Spleen (tissue), 11 donors: ENCODE results near the gene TP63. TPM values are rescaled to one million over a fixed set of nuclear protein-coding genes. Genes with fewer than 3 reads are reported as not detected.

Source experiments
- DNase-seq: peaks from one replicate; pipeline ENCODE4 v3.0.0-alpha.2; 2020
- H3K27ac ChIP-seq, 8 donors: fragments of 200-600 bp; sonication (generic) in 7 of 8; 1 replicate in 4 of 8; 2 replicates in 4 of 8; pipeline versions ENCODE4 v1.5.0 to v1.8.0; 2016 to 2021; ENCODE audit warnings: inconsistent platforms in 4 of 8, mild to moderate bottlenecking in 4 of 8, moderate library complexity in 1 of 8
- H3K27me3 ChIP-seq, 7 donors: fragments of 200-600 bp; sonication (generic) in 6 of 7; replicated peaks in 1 of 7; 1 replicate in 4 of 7; 2 replicates in 3 of 7; pipeline versions ENCODE4 v1.5.0 to v1.8.0; 2016 to 2021; ENCODE audit warnings: inconsistent platforms in 3 of 7, mild to moderate bottlenecking in 1 of 7
- H3K36me3 ChIP-seq, 6 donors: fragments of 200-600 bp; sonication (generic) in 5 of 6; 1 replicate in 4 of 6; 2 replicates in 2 of 6; pipeline versions ENCODE4 v1.5.0 to v1.8.0; 2016 to 2021; ENCODE audit warnings: inconsistent platforms in 2 of 6
- H3K4me1 ChIP-seq, 6 donors: fragments of 200-600 bp; sonication (generic) in 5 of 6; 1 replicate in 3 of 6; 2 replicates in 3 of 6; pipeline versions ENCODE4 v1.5.0 to v1.8.0; 2016 to 2021; ENCODE audit warnings: inconsistent platforms in 3 of 6
- H3K4me3 ChIP-seq, 8 donors: fragments of 200-600 bp; sonication (generic) in 7 of 8; 1 replicate in 4 of 8; 2 replicates in 4 of 8; pipeline versions ENCODE4 v1.5.0 to v1.8.0; 2016 to 2021; ENCODE audit warnings: inconsistent platforms in 4 of 8, mild to moderate bottlenecking in 4 of 8, moderate library complexity in 2 of 8
- H3K9me3 ChIP-seq, 8 donors: fragments of 200-600 bp; sonication (generic) in 7 of 8; 1 replicate in 4 of 8; 2 replicates in 4 of 8; pipeline versions ENCODE4 v1.5.0 to v1.8.0; 2016 to 2021; ENCODE audit warnings: inconsistent platforms in 4 of 8
- POLR2A ChIP-seq, 3 donors: fragments of 450-650 bp; IDR thresholded peaks; one replicate each; pipeline ENCODE4 v1.5.1; 2017; ENCODE audit warnings: antibody characterized with exemption in 3 of 3, mild to moderate bottlenecking in 1 of 3
- POLR2AphosphoS5 ChIP-seq, 3 donors: sonication (generic); formaldehyde crosslinking; IDR thresholded peaks; one replicate each; pipeline ENCODE4 v1.5.1; 2017; ENCODE audit warnings: antibody characterized with exemption in 3 of 3
- WGBS, 5 donors: extraction: QIAGEN DNeasy Blood & Tissue Kit in 3 of 5; methylation state at CpG; one replicate each; pipeline versions ENCODE4 v1.1.5 to v1.1.7; 2013 to 2018; 5-methylcytosine and 5-hydroxymethylcytosine counted together
- intact Hi-C: fragments of 100-400 bp; cut with DNase I; formaldehyde crosslinking; loops from one replicate; pipeline ENCODE4 v1.15.0; 2023; ENCODE audit warnings: low total_unique reads
- polyA plus RNA-seq, 3 donors: library from polyadenylated mRNA; stranded (reverse); fragments of 200-250 nt; gene quantifications; one replicate each; pipeline ENCODE4 v1.2.1, GENCODE V29; 2013
- total RNA-seq, 7 donors: library from RNA; depleted of rRNA in 3 of 7; stranded (reverse); fragments of >200 nt in 3 of 7; fragmentation: NEBNext Ultra II Directional in 4 of 7; extraction: Animal tissue kit (Norgen Biotek cat#: 25700) in 4 of 7; gene quantifications; one replicate each; pipeline versions ENCODE4 v1.1.0 to v1.2.1, GENCODE V29; 2016 to 2021
- TF ChIP-seq, protein P1 (sequence below), 11 experiments: fragments of 200-600 bp in 7 of 11; fragments of 450-650 bp in 4 of 11; sonication (generic) in 4 of 11; IDR thresholded peaks in 8 of 11; conservative IDR thresholded peaks in 3 of 11; 1 replicate in 7 of 11; 2 replicates in 4 of 11; pipeline versions ENCODE4 v1.4.0 to v1.8.0; 2016 to 2021; ENCODE audit warnings: antibody characterized with exemption in 11 of 11, inconsistent platforms in 4 of 11, mild to moderate bottlenecking in 1 of 11
- donor health status: healthy with polysubstance abuse.
- donor health status: DM: no; HTN: no; CAD: no; lungs with moderate emphysema.
- donor health status: DM: no; HTN: no; CAD: no.
- donor health status: Bipolar disorder and iron deficiency.
- donor health status: healthy.
- donor health status: DM: no; HTN: no; CAD: no.
- donor health status: DM: yes; HTN: yes; CAD: no.

The TP63 gene
- total and polyA plus RNA-seq, 10 donors: 0.09 to 0.68 (median 0.29) TPM

DNA sequence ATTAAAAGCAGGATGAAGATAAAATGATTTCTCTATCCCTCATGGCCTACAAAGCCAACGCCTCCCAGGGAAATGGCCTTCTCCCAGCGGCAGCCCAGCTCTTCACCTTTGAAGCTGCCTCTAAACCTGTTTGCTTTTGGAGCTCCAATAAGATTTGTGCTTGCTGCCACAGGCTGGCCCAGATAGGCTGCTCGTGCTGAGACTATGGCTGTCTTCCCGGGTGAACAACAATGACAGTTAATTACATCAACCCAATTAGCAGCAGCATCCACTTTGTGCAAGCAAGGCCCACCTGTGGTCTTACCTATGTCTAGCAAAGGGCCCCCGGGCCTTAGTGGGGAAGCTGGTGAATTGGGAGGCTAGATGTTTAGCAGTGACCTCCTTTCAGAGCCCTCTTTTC is 309.9 kb downstream of the TP63 start:
- DNase-seq: no peak
- no peak for TF ChIP-seq POLR2A (IDR thresholded peaks at IDR 0.05)
- no peak for TF ChIP-seq POLR2AphosphoS5 (IDR thresholded peaks at IDR 0.05)
- TF ChIP-seq, protein P1, sequence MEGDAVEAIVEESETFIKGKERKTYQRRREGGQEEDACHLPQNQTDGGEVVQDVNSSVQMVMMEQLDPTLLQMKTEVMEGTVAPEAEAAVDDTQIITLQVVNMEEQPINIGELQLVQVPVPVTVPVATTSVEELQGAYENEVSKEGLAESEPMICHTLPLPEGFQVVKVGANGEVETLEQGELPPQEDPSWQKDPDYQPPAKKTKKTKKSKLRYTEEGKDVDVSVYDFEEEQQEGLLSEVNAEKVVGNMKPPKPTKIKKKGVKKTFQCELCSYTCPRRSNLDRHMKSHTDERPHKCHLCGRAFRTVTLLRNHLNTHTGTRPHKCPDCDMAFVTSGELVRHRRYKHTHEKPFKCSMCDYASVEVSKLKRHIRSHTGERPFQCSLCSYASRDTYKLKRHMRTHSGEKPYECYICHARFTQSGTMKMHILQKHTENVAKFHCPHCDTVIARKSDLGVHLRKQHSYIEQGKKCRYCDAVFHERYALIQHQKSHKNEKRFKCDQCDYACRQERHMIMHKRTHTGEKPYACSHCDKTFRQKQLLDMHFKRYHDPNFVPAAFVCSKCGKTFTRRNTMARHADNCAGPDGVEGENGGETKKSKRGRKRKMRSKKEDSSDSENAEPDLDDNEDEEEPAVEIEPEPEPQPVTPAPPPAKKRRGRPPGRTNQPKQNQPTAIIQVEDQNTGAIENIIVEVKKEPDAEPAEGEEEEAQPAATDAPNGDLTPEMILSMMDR (IDR thresholded peaks at IDR 0.05 in 8 of 11, conservative IDR thresholded peaks at IDR 0.05 in 3 of 11): no peak
- Histone ChIP-seq H3K36me3 (no peaks in the 10 kb centered on the region), H3K4me3 (no peak overlapping the region), H3K27me3 (no peaks in the 10 kb centered on the region), H3K27ac (no peak overlapping the region), H3K4me1 (no peaks in the 10 kb centered on the region), H3K9me3 (no peaks in the 10 kb centered on the region)
- intact Hi-C loops: no loop called here
- 82 to 92% (median 84%) methylated on average over 5 of the region's 5 CpGs for WGBS, 5 donors

DNA sequence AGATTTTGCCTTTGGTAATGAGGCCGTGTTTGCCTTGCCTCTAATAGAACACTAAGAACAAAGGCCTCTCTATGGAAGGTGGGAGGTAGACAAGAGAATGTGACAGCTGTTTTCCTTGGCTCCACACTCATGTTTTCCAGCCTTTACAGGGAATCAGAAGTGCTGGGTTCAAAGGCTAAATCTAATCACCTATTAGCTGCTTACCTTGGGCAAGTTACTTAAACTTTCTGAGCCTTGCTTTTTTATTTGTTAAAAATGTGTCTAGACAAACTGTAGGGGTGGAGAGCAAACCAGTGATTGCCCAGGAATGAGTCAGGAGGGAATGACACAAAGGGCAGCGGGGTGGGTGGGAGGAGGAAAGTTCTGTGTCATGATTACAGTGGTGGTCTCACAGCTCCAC is 310.5 kb downstream of the TP63 start:
- Histone ChIP-seq H3K27ac (no peak overlapping the region), H3K27me3 (peaks cover 0 to 4% (median 0%) of the 10 kb centered on the region in 7 donors), H3K4me3 (no peak overlapping the region), H3K36me3 (no peaks in the 10 kb centered on the region), H3K9me3 (no peaks in the 10 kb centered on the region), H3K4me1 (no peaks in the 10 kb centered on the region)
- 78 to 89% (median 86%) methylated on average over 2 of the region's 2 CpGs for WGBS, 5 donors
- intact Hi-C loops: no loop called here
- TF ChIP-seq POLR2A (IDR thresholded peaks at IDR 0.05): no peak
- TF ChIP-seq, protein P1 (IDR thresholded peaks at IDR 0.05 in 8 of 11, conservative IDR thresholded peaks at IDR 0.05 in 3 of 11): no peak
- TF ChIP-seq POLR2AphosphoS5 (IDR thresholded peaks at IDR 0.05): no peak
- no peak for DNase-seq

GRCh38 chr3:189942948-189943347 is 311.8 kb downstream of the TP63 start:
- no peaks in the 10 kb centered on the region for H3K36me3 ChIP-seq
- intact Hi-C loops: no loop called here
- no peaks in the 10 kb centered on the region for H3K9me3 ChIP-seq
- DNase-seq: no peak
- H3K27me3 ChIP-seq: peaks cover 0 to 9% (median 0%) of the 10 kb centered on the region in 7 donors
- no peak overlapping the region for H3K27ac ChIP-seq
- TF ChIP-seq POLR2AphosphoS5 (IDR thresholded peaks at IDR 0.05): no peak
- TF ChIP-seq POLR2A (IDR thresholded peaks at IDR 0.05): no peak
- TF ChIP-seq, protein P1 (IDR thresholded peaks at IDR 0.05 in 8 of 11, conservative IDR thresholded peaks at IDR 0.05 in 3 of 11): no peak
- H3K4me3 ChIP-seq: no peak overlapping the region
- no peaks in the 10 kb centered on the region for H3K4me1 ChIP-seq
- WGBS, 5 donors: 86 to 92% (median 90%) methylated on average over 3 of the region's 3 CpGs

DNA sequence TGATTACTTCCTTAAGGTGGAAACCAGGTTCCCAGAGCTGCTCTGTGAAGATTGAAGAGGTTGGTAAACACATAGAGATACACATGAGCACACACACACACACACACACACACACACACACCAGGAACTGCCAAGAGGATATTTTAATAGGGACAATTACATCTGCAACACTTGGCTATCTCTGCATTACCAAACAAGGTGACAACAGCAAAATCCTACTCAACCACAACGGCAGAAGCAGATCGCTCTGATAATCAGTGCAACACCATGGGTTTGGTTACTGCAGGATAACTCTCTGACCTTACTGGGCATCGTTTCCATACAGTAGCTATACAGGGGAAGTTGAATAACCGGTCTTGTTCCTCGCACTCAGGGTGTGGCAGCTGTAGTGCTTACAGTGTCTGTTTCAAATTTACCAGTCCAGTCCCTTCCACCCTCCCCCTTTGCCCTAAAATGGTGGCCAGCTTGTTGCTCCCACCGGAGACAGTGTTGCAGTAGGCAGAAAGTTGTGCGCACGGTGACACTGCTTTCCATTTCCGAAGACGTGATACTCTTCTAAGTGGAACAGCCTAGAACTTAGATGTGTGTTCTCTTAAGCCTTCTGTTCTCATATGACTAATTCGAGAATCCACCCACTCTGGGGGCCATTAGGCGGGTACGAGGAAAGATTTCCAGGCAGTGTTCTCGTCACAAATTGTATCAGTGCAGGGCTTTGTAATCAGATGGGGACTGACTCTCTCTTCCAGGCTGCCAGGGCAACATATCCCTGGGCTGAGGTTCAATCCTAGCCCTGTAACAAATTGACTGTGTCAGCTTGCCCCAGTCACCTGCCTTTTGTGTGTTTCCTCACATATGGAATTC is 313.3 kb downstream of the TP63 start:
- no peaks in the 10 kb centered on the region for H3K36me3 ChIP-seq
- WGBS, 5 donors: 82 to 89% (median 84%) methylated on average over 14 of the region's 14 CpGs
- H3K27ac ChIP-seq: no peak overlapping the region
- DNase-seq: no peak
- no peak for TF ChIP-seq POLR2AphosphoS5 (IDR thresholded peaks at IDR 0.05)
- no peak for TF ChIP-seq POLR2A (IDR thresholded peaks at IDR 0.05)
- TF ChIP-seq, protein P1 (IDR thresholded peaks at IDR 0.05 in 8 of 11, conservative IDR thresholded peaks at IDR 0.05 in 3 of 11): no peak
- no peaks in the 10 kb centered on the region for H3K4me1 ChIP-seq
- no peak overlapping the region for H3K4me3 ChIP-seq
- intact Hi-C loops: no loop called here
- no peaks in the 10 kb centered on the region for H3K9me3 ChIP-seq
- peaks cover 0 to 9% (median 0%) of the 10 kb centered on the region in 7 donors for H3K27me3 ChIP-seq
